NCI-H526 (cell line): ENCODE data around the gene VAMP5.
"Not testable (repeated sequence)": the region's sequence is repeated elsewhere in the genome, so short reads cannot be mapped to it uniquely, and the experiment has no call there.

Source experiments
- DNase-seq, 2 experiments: peaks; one replicate each; lab custom pipeline; 2025; lab: John Stamatoyannopoulos, UW

The VAMP5 gene

DNA sequence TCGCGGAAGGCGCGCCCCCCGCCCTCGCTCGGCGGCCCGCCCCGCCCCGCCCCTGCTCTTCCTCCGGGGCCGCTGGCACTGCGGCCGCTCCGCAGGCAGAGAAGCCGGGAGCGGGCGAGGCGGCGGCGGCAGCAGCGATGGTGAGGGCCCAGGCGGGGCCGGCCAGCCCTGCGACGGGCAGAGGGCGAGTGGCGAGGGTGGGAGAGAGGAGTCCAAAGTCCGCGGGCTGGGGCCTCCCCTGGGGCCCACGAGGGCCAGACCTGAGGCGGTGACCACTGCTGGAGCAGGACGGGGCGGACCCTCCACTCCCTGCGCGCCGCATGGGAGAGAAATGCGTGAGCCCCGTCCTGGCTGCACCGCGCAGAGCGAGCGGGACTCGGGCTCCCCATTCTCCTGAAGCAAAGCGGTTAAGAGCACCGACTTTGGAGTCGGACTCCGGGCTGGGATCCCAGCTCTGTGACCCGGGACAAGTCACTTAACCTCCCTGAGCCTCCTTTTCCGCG lies at the start of gene VAMP5:
Gene VAMP5, plus strand, starts transcription at position 78 of the 503 bp plus-strand sequence. Its CDS starts 60 bp downstream, at position 138.
- DNase-seq, result no peak

DNA sequence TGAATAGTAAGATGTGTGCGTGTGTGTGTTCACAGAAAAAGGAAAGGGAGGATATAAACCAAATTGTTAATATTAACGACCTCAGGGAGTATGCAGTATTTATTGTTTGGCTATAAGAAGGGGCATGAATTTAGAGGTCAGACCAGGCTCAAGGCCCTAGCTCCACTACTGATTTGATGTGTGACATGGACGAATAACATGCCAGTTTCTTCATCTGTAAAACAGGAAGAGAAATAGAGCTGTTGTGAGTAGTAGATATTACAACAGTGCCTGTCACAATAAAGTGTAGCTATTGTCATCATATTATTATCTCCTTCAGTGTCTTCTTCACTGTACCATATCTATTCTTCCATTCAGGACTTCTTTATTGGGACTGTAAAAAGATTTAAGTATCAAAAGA lies 49.4 kb upstream of the VAMP5 start:
- DNase-seq, result no peak

- DNase-seq, result no peak
Observed at GRCh38 chr2:85536479-85536878, 47.8 kb upstream of the VAMP5 start.

- peak; percentile 70 to 79 for DNase-seq
Observed at GRCh38 chr2:85537600-85538506, 46.4 kb upstream of the VAMP5 start.

GRCh38 chr2:85538507-85539360 lies 45.5 kb upstream of the VAMP5 start, which contains the start of gene MAT2A:
MAT2A (plus strand) TSS chr2:85539168; CDS start chr2:85539288, 120 bp downstream.
- DNase-seq, result peak; percentile 87 to 97

DNA sequence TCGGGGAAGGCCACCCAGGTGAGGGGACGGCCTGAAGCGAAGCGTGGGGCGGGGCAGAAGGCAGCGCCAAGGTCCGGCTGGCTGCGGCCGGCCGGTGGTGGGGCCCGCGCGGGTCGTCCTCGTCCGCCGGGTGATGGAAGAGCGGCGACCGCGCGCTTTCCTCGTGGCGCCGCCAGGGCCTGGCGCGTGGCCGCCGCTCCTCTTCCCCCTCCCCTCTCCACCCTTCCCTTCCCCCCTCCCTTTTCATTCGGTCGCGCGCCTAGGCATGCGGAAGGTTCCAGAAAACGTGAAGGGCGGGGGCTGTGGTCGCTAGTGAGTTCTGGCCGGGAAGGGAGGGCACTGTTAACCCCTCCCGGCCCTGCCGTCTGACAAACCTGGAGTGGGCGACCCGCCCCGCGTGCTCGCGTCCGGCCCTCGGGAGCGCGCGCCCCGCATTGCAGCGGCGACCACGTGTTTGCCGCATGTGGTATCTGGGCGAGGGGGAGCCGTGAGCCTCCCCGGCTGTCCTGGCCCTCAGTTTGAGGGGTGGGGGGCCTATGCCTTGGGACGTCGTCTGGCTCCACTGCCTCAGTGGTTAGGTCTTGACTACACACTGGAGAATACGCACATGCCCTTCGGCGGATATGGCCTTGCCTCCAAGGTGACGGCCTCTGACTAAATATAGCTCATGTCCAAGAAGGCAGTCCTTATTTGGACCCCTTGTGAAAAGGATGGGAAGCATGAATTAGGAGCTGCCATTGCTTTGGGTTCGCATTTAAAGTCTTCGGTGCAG lies 44.7 kb upstream of the VAMP5 start:
- peak in 1 of 2 experiments; percentile 52 for DNase-seq

GRCh38 chr2:85540133-85540648 lies 44.0 kb upstream of the VAMP5 start:
- no peak for DNase-seq

GRCh38 chr2:85541262-85541661 lies 43.0 kb upstream of the VAMP5 start:
- no peak for DNase-seq

DNA sequence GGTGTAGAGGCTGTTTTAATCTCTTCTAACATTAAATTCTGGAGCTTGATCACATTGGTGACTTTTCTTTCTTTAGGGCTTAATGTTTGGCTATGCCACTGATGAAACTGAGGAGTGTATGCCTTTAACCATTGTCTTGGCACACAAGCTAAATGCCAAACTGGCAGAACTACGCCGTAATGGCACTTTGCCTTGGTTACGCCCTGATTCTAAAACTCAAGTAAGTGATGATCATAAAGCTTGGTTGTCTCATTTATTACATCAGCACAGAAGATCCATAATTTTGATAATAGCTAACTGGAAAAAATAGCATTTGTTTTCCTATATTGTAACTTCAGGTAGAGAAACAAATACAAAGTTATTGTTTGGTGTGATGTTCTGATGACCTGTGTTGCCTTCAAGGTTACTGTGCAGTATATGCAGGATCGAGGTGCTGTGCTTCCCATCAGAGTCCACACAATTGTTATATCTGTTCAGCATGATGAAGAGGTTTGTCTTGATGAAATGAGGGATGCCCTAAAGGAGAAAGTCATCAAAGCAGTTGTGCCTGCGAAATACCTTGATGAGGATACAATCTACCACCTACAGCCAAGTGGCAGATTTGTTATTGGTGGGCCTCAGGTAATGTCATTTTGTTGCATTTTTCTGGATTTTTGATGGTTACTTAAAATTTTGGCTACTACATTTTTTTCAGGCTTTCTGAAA lies 42.3 kb upstream of the VAMP5 start:
- DNase-seq, result no peak

- DNase-seq, result no peak
Observed at GRCh38 chr2:85542777-85543176, 41.5 kb upstream of the VAMP5 start.

DNA sequence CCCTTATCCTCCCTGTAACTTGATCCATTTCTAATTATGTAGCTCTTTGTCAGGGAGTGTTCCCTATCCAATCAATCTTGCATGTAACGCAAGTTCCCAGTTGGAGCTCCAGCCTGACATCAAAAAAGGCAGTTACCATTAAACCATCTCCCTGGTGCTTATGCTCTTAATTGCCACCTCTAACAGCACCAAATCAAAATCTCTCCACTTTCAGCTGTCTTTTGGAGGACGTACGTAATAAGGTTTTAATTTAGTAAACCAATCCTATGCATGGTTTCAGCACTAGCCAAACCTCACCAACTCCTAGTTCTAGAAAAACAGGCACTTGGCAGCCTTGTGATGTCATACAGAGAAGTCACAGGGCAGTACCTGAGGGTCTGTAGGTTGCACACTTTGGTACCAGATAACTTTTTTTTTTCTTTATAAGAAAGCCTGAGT lies 40.0 kb upstream of the VAMP5 start:
- DNase-seq, result not testable (repeated sequence)

GRCh38 chr2:85544915-85545779 lies 39.1 kb upstream of the VAMP5 start:
- not testable (repeated sequence) for DNase-seq

DNA sequence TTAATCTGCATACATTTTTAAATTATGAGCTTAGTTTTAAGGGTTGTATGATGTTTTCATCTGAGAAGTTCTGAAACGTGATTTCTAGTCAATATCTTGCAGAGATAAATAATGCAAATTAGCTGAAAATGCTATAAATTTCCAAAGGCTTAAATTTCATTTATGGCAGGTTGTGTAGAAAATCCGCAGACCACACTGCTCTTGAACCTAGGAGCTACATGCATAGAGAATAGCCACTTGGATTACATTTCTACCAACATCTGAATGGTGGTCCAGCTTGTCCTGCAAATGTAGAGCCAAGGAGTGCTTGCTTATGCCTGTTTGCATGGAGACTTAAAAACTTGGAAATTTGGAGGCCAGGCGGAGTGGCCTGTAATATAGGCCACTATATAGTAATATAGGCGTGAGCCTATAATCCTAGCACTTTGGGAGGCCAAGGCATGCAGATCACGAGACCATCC lies 38.4 kb upstream of the VAMP5 start:
- no peak for DNase-seq

DNA sequence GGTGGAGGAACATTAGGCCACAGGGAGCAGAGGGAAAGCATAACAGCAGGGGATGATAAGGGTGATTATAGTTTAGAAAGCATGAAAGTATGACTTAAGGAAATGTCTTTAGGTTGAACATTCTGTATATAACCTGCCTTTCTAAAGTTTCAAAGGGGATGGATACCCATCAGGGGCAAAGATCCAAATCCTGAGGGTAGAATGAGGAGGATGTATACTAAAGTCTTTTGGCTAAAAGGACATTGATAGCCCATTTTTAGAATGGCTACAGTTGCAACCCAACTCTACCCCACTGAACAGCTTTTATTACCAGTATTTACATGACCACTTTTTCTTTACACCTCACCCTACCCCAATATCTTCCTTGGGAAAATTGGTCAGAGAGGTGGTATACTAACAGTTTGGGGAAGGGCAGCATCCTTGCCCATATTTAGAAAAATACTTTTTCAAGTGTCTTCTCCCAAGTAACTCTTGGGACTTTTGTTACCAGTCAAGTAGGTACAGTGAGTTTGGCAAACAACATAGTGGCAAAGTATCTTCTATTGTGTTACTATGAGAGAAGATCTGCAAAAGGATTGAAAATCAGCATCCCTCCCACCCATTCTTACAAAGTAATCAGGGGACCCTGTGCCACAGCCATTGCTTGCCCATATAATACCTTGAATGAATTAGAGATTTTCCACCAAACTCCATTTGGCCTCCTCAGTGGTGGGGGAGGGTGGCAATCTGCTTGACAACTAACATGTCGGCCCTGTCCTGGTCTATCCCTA lies 37.0 kb upstream of the VAMP5 start:
- DNase-seq, result no peak

DNA sequence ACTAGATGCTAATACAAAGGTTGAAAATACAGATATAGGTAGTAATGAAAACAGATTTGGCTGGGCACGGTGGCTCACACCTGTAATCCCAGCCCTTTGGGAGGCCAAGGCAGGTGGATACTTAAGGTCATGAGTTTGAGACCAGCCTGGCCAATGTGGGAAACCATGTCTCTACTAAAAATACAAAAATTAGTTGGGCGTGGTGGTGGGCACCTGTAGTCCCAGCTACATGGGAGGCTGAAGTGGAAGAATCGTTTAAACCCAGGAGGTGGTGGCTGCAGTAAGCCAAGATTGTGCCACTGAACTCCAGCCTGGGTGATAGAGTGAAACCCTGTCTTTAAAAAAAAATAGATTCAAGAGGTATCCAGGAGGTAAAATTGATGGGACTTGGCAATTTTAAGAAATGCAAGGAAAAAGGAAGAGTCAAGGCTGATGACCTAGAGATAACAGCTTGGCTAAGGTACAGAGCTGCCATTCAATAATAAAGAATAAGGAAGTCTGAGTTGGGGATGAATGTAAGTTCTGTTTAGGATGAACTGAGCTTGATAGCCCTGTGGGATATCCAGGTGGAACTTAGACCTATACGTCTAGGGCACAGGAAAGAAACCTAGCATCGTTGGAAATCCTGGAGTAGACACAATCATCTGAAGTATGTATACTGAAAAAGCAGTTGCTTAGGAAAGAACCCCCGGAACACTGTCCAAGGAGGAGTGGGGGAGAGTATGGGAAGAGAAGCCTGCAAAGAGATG lies 36.2 kb upstream of the VAMP5 start:
- no peak for DNase-seq

DNA sequence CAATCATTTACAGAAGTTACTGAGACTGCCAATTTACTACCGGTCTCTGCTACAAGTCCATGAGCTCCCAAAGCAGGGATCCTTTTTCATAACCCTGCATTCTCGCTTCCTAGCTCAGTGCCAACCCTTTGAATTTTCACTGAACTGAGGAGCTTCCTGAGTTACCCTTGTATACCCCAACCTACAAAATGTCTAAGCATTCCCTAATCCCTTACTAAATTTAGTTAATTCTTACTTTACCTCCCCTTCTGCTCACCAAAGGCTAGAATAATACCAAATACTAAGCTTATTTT lies 35.7 kb upstream of the VAMP5 start:
- no peak for DNase-seq

DNA sequence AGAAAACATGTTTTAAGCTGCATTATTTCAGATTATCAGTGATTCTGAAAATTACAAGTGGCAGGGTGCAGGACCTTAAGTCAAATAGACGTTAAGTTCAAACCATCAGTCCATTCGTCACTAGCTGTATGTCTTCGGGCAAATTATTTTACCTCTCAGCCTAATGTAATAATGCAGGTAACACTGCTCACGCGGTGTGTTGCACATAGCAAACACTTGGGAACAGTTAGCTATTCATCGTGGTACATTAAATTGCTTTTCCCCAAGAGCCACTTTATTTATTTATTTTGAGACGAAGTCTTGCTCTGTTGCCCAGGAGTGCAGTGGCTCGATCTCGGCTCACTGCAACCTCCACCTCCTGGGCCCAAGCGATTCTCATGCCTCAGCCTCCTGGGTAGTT lies 35.1 kb upstream of the VAMP5 start:
- no peak for DNase-seq

DNA sequence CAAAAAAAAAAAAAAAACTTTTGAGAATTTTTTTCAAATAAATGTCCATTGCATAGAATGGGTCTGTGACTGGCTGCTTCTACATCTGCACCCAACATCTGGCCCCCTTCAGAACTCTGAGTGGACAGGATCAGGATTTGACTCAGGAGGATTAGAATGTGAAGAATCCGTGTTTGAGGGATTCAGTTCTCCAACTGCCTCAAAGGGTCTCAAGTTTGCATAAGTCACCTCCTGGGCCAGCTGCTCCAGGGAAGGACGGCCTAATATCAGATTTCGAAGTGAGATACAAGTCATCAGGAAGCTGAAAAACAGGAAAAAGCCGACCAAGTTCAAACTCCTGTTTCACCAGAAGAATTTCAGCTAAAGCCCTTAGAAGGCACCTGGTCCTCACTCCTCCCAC lies 34.4 kb upstream of the VAMP5 start:
- DNase-seq, result no peak
